Embryonic facial prominence (tissue), 1 donor: ENCODE data around the gene DIAPH2.

Experiments
- DNase-seq: peaks from one replicate; pipeline ENCODE4 v3.0.0-alpha.2; 2016; ENCODE audit errors: extremely low spot score

The DIAPH2 gene

DNA sequence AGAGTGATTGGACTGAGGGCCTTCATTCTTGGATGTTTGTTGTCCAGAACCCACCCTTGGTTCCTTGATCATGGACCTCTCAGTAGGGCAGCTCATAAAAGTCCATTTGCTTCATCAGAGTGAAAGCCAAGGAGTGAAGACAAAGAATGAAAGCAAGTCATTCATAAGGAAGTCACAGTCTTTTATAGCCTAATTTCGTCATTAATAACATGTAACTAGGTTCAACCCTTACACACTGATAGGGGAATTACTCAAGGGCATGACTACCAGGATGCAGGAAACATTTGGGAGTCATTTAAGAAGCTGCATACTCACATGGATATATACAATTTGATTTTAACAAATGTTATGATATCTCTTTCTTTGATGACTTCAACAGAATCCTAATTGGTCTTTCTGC is 294.3 kb downstream of the DIAPH2 start:
- DNase-seq: no peak

DNA sequence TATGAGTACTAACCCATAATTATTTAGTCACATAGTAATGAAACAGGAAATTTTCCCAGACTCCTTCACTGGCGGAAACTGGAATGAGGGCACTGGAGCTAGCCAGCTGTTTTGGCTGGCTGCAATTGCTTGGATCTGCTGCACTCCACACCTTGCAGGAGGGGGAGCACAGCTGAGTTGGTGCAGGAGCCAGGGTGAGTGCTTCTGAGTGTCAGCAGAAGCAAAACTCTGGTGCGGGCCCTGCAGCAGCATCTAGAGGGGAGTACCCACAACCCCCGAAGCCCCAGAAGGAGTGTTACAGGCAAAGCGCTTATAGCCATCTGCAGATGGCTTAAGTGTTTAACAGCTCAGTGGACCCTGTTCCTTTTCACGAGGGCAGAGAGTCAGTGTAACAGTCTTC is 295.1 kb downstream of the DIAPH2 start:
- DNase-seq: no peak

DNA sequence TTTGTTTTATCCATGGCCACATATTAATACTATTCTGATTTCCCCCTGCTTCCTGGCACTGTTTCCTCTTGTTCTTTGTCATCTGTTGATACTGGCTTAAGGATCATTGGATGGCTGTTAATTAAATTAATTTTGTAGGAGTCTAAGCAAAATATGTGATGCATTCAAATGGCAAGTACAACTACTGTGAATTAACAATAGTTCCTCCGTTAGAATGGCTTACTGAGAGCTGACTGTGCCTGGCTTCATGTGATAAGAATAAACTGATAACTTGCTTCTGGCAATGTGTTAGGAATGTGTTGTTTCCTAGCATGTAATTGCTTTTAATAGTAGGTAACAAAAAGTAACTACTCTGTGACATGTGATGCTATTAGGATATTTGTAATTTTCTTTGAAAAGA is 297.5 kb downstream of the DIAPH2 start:
- DNase-seq: no peak

DNA sequence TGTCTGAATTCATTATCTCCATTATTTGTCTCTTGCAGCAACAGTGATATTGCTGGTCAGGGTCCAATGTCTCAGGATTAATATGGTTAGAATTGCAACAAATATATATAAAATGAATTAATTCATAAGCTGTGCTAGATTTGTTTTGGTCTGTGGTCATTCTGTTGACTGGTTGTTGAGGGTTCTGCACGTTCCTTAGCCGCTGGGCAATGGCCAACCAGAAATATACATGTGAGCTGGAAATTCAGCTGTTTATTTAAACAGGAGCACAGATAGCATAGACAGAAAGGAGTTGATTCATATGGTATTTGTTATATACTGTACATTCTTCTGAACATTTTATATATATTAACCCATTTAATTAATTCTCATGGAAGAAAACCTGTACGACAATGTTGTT is 299.9 kb downstream of the DIAPH2 start:
- no peak for DNase-seq

DNA sequence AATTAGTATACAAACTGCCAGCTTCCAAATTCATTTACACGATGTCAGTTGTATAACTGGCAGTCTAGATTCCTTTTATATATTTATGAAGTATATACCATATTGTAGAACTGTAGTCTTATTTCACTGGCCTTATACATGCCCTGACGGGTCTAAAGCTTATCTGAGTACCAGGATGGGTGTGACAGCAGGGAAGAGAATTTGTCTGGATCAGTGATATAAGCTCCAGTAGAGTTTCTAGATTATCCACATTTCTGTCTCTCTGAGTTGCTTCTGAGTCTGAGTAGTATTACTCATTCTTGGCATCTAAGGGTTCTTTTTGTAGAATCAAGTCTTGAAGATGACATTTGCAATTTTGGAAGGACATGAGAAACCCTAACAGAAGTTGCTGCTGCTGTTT is 300.4 kb downstream of the DIAPH2 start:
- DNase-seq: no peak

DNA sequence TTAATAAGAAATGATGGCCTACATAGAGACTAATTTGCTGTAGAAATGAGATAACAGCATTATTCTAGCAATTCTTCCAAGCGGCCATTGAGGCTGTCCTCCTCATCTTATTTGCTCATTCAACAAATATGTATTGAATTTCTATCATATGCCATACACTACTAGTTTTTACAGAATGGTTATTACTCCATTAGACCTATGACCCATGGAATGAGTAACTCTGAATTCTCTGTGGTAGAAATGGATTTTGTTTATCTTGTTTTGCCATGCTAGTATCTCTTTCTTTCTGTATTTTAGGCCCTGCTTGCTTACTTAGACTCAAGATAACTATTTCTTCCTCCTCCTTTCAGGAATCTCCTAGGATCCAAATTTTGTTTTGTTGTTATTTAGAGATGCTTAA is 302.6 kb downstream of the DIAPH2 start:
- no peak for DNase-seq

DNA sequence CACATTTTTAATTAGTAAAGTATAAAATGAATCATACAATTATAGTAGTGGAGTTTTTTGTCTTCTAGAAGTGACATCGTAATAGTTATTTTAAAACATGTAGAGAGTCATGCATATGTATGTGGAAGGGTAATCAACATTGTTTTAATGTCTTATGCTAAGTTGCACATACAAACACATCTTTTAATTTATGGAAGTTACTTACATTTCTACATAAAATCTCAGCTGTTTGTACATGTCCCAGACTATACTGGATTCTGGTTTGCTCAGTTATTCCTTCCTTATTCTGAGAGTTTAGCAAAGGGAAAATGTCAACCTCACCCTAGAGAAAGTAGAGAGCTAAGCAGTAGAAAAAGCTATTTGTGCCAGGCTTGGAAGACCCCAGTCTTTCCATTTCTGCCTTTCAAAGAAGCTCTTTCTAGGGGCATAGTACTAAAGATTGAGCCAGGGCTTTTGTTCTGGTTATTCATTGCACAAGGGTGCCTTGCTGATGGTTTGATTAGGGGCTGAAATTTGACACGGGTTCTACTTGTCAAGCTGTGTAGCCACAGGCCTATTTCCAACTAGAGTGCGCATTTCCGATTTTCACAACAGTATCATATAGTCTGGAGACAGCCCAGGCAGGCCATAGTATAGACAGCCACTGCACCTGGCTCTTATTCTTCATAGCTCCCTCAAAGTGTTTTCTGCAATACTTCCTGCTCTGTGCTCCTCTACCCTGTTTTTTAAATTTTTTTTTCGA is 305.4 kb downstream of the DIAPH2 start:
- DNase-seq: no peak

DNA sequence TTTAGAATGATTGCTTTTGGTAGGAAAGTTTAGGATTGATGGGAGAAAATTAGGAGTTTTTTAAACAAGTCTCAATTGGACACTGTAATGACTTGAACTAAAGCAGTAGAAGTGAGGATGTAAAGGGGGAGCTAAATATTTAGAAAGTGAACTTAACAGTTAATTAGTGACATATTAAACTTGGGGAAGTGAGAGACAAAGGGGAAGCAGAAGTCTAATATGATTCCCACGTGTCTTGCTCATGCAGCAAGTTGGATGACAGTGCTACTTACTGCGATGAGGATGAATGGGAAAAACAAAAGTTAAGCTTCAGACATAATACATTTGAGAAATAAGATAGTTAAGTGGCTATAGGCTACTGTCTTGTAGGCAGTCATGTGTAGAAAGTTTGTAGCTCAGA is 309.5 kb downstream of the DIAPH2 start:
- no peak for DNase-seq

DNA sequence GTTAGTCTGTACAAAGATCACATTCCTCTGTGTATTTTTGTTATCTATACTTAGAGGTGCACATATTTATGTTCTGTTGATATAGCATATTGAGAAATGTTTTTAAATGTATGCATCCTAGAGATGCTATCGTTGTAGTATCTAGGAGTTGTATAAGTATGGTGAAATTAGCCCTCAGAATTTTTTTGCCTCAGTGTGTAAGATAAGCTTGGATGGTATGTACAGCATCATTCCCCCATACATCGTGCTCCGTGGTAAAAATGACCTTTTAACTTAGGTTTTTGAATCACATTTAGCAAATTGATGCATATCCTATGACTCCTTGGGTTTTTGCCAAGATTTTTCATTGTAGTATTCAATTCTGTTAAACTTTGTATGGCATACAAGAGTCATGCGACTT is 312.6 kb downstream of the DIAPH2 start:
- DNase-seq: no peak

DNA sequence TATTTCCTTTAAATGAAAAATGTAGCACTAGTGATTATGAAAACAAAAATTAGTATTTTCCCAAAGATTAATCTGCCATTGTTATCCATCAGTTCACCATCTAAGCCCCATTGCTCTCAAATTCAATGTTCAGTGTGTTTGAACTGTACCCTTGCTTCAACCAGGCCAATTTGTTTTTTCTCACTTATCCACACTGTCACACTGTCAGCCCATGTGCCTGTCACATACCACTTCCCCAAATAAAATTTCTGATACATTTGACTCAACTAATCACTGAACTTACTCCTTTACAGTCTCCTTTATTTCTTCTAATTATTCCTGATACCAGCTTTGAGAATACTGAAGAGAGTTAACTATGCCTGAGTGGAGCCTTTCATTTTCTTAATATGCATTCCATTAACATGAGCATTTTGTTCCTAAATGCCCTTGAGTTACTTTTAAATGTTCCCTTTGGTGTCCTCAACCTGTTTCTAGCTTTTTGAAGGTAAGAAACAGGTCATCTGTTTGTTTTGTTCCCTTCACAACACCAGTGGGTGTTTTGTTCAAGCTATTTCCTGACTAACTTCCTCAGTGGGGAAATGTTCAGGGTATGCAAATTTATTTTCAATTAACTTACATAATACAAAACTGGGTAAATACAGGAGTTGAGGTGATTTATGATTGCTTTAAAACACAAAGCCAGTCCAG is 316.2 kb downstream of the DIAPH2 start:
- no peak for DNase-seq

DNA sequence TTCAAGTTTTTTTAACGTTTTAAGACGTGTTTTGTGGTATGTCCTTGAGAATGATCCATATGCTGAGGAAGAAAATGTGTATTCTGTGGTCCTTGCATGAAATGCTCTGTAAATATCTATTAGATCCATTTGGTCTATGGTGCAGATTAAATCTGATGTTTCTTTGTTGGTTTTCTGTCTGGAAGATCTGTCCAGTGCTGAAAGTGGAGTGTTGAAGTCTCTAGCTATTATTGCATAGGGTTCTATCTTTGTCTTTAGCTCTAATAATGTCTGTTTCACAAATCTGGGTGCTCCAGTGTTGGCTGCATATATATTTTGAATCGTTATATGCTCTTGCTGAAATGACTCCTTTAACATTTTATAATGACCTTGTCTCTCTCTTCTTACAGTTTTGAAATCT is 321.5 kb downstream of the DIAPH2 start:
- DNase-seq: no peak

DNA sequence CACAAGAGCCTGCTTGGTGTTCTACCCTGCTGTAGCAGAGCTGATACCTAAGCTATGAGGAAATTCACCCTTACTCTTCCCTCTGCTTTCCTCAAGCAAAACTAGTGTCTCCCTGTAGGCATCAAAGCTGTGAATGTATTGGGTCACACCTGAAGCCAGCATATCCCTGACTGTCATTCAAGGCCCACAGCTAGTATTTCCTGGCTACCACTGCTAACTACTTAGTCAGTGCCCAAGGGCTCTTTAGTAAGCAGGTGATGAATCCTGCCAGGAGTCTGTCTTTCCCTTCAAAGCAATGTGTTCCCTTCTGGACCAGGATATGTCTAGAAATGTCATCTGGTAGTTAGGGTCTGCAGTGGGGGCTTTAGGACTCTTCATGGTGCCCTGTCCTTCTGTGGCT is 324.7 kb downstream of the DIAPH2 start:
- no peak for DNase-seq

DNA sequence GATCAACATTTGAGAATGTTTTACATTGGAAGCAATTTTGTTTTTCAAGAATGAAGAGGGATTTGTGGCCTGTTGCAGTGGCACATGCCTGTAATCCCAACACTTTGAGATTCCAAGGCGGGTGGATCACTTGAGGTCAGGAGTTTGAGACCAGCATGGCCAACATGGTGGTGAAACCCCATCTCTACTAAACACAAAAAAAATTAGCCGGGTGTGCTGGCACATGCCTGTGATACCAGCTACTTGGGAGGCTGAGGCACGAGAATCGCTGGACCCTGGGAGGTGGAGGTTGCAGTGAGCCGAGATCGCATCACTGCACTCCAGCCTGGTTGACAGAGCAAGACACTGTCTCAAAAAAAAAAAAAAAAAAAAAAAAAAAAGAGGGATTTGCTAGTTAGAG is 326.9 kb downstream of the DIAPH2 start:
- no peak for DNase-seq

DNA sequence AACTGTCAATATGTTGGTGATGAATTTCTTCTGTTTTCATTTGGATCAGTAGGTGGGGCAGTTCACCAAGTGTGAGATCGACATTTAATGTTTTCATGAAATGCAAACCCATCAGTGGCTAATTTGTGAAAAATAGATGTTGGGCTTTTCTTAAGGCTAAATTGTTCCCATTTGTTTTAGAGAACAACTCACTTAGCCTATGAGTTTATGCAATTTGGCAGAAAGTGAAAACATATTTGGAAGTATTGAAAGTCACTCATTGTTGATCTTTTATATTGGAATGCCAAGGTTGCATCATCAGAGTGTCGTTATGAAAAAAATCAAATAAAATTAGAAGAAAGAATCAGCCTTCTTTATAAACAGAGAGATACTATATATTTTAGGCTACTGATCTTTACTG is 331.5 kb downstream of the DIAPH2 start:
- no peak for DNase-seq

DNA sequence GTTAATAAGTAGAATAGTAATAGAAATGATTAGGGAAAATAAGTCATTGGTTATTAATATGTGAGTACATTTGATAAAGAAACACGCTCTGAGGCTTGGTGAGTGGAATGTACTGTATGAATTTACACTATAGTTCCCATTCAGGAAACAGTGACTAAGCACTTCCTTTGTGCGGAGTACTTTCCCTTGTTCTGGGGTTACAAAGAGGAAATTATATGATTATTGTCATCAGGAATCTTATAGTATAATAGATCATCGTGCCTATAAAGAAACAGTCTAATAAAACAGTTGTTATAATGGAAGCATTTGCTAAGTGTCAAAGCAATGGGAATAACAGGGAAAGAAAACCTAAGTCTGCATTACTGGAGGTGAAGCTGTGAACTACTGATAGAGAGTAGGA is 337.0 kb downstream of the DIAPH2 start:
- DNase-seq: no peak

DNA sequence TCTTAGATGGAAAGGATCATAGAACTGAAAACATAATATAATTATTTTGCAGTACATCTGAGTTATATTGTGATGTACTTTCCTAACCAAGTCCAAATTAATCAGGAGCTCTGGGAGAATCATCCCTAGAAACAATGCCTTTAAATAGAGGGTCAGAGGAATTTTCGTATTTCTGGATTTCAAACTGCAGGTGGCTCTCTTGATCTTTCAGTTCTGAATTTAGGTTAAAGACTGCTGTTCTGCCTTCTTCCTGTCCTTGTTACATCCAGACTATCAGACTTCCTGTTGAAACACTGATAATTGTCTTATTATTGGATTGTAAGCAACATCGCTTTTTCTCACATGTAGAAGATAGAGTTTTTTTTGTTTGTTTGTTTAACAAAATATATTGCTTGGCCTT is 341.8 kb downstream of the DIAPH2 start:
- DNase-seq: no peak

DNA sequence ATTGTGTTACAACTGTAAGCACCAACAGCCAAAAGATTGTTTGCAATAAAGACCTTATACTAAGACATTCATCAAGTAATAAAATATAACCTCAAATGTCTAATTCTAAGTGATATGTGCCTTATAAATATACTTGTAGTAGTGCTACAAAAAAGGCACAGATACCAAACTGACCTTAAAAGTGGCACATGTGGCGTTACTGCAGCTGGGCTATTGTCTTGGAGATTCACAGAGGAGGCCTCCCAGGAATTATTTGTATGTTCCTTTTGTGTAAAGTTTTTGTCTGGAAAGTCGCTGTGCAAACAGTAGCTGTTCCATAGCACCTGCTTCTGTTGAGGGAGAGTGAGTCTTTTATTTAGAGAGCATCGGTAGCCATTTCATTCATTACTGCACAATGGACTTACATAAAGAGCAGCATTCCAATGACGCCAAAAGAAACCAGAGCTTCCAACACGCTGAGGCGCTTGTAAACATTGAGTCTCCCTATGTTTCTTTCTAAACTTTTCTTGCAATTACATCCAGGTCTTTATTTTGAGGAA is 342.8 kb downstream of the DIAPH2 start:
- no peak for DNase-seq

DNA sequence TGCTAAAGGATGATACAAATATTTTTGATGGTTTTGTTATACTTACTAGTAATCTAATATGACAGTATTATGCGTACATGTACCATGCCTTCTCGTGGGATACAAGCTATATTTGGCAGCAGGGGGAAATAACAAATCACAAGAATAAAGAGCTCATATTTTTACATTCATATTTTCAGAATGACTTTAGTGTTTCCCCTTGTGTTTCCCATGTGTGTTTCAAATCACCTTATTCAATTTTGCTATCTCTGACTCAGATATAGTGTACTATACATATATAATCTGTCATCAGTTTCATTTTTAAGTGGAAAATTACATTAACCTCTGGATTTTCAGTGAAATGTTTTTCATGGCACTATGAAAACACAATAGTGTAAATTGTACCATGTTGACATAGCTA is 345.8 kb downstream of the DIAPH2 start:
- DNase-seq: no peak

DNA sequence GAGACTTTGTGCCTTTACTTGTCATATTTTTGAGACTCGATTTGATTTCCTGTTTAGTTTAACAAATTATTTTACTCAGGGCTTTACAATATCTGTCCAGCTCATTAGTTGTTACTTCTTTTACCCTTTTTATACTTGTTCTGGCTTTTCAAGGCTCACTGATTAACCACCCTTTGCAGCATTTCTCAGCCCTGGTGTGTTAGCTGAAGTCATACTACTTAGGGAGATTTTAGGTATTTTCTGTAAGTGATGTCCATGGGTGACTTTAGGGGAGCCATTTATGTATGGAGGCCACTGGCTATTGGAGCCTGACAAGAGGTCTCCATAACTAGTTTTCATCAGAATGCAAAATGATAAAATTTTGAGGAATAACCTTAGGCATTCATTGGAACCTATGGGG is 346.3 kb downstream of the DIAPH2 start:
- DNase-seq: no peak

DNA sequence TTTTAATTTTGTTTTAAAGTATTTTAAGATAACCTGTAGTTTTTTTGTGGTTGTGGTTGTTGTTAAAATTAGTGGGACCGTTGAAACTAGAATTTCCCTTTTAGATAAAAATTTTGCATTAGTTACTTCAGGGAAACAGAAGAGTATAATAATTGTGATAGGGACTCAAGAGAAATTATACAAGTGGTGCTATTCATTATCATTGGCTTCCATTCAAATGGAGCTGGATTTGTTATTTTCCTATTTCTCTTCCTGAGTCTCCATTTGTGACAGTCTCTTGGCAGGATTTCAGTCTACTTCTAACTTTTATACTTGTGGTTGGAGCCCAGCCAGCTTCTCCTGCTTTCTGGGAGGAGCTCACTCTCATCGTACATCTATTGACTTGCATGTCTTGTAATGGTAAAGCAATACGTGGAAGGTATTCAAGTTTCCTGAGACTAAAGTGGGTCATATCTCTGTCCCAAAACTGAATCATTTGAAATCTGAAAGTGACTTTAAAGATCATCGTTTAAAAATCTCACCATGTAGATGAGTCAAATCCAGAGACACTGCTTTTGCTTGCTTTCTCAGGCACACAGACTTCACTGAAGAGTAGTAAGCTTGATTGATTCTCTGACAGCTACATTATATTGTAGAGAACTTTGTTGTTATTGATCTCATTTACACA is 354.9 kb downstream of the DIAPH2 start:
- peak; percentile 7 for DNase-seq

DNA sequence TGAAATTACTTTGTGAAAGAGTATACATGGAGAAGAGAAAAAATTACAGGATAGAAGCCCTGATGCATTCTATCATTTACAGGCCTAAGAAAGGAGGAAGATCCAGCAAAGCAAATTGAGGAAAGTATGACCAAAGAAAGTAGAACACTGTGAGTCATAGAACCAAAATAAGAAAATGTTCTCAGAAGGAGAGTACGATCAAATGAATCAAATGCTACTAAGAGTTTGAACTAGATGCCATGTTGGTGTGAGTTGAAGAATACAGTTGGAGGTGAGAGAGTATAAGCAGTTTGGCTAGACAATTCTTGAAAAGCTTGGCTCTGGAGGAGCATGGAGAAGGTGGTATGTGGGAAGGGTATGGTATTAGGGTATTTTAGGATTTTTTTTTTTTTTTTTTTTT is 360.8 kb downstream of the DIAPH2 start:
- DNase-seq: no peak

DNA sequence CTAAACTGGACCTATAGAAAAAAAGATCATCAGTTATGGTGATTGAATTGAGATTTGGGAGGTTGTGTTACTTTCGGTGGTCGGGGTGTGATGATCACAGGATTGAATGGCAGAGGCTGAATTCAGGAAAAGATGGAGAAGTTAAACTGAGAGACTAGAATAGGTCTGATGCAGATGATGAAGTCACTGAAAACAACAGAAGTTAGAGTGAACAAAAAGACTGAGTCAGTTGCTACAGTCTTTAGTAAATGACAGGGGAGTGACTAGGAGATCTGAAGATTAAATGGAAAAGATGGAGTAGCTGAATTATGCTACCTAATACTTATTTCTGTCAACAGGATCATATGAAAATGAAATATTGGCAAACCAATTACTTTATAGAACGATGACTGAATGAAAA is 362.2 kb downstream of the DIAPH2 start:
- no peak for DNase-seq

DNA sequence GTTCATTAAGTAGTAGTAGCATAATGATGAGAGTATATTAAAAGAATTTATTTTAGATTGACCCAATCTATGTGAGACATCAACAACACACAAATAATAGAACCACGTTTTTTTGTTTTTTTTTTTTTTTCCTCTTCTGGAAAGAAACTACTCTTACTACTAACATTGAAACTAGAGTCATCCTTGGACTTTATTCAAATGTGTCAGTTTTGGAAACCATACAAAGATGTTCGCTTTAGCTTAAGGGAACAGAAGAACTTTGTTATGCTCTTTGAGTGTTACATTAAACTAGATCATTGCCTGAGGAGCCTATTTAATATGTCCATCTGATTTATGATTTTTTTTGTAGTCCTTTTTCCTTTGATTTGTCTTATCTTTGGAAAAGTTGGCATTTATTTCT is 365.8 kb downstream of the DIAPH2 start:
- no peak for DNase-seq
